HEK293 (cell line): ENCODE results near the gene KANK4.

ENCODE experiments used
- CTCF ChIA-PET: fragments of 350-600 bp; formaldehyde crosslinking; extraction: SDS; loops from one replicate; lab custom pipeline; 2021; ENCODE audit warnings: antibody characterized with exemption; lab: Yijun Ruan, JAX
- POLR2A ChIA-PET: fragments of 300-600 bp; formaldehyde crosslinking; extraction: SDS; loops from one replicate; lab custom pipeline; 2020; ENCODE audit warnings: antibody characterized with exemption, inconsistent platforms; lab: Yijun Ruan, JAX
- H3K27ac ChIP-seq: fragments of 200-500 bp; sonication (Bioruptor generic); 2 replicates; pipeline ENCODE4 v1.5.1; 2014; ENCODE audit warnings: low read depth, low read length, control low read depth, inconsistent platforms; ENCODE audit errors: extremely low read depth
- H3K36me3 ChIP-seq, 2 experiments: fragments of 200-500 bp in 1 of 2; sonication (Bioruptor generic) in 1 of 2; 1 replicate in 1 of 2; 2 replicates in 1 of 2; pipeline ENCODE4 v1.5.1; 2014 to 2017; ENCODE audit warnings: inconsistent platforms in 2 of 2, low read length in 2 of 2; ENCODE audit not compliant: control insufficient read depth in 2 of 2, insufficient read depth in 1 of 2
- H3K4me1 ChIP-seq: fragments of 200-500 bp; sonication (Bioruptor generic); 2 replicates; pipeline ENCODE4 v1.5.1; 2014; ENCODE audit warnings: mild to moderate bottlenecking, low read length, inconsistent platforms; ENCODE audit not compliant: control insufficient read depth, insufficient read depth
- H3K4me3 ChIP-seq: 2 replicates; pipeline ENCODE4 v1.5.1; 2011; ENCODE audit warnings: low read depth, mild to moderate bottlenecking, control low read depth, low read length, moderate library complexity
- H3K9me3 ChIP-seq: fragments of 200-500 bp; sonication (Bioruptor generic); 2 replicates; pipeline ENCODE4 v1.5.1; 2014; ENCODE audit warnings: low read depth, low read length, inconsistent platforms; ENCODE audit not compliant: control insufficient read depth, insufficient read depth
- BCL11B ChIP-seq: fragments of 450-650 bp; formaldehyde crosslinking; IDR thresholded peaks from 2 replicates; pipeline ENCODE4 v1.5.1; 2016; ENCODE audit warnings: low read depth, missing biosample characterization, missing genetic modification characterization
- GLI4 ChIP-seq: fragments of 450-650 bp; formaldehyde crosslinking; IDR thresholded peaks from 2 replicates; pipeline ENCODE4 v1.5.1; 2016; ENCODE audit warnings: missing biosample characterization, missing genetic modification characterization
- KLF7 ChIP-seq: fragments of 450-650 bp; formaldehyde crosslinking; IDR thresholded peaks from 2 replicates; pipeline ENCODE4 v1.5.1; 2016; ENCODE audit warnings: missing biosample characterization, missing genetic modification characterization, borderline replicate concordance
- MEIS1 ChIP-seq: sonication (generic); formaldehyde crosslinking; IDR thresholded peaks from 2 replicates; pipeline ENCODE4 v1.8.1; 2022; ENCODE audit warnings: missing genetic modification reagents, mild to moderate bottlenecking, borderline replicate concordance
- RBAK ChIP-seq: fragments of 450-650 bp; formaldehyde crosslinking; IDR thresholded peaks from 2 replicates; pipeline ENCODE4 v1.5.1; 2016; ENCODE audit warnings: missing biosample characterization, missing genetic modification characterization
- SETDB1 ChIP-seq: IDR thresholded peaks from one replicate; pipeline ENCODE4 v1.6.1; 2017; ENCODE audit warnings: mild to moderate bottlenecking, low read length, moderate library complexity, mixed read lengths; ENCODE audit not compliant: insufficient read length
- TRIM28 ChIP-seq: IDR thresholded peaks from 2 replicates; pipeline ENCODE4 v1.6.1; 2011; ENCODE audit warnings: low read length, control low read depth, borderline replicate concordance
- ZIC2 ChIP-seq: fragments of 450-650 bp; formaldehyde crosslinking; IDR thresholded peaks from 2 replicates; pipeline ENCODE4 v1.5.1; 2016; ENCODE audit warnings: missing biosample characterization, missing genetic modification characterization
- ZNF10 ChIP-seq: fragments of 450-650 bp; formaldehyde crosslinking; IDR thresholded peaks from 2 replicates; pipeline ENCODE4 v1.5.1; 2017; ENCODE audit warnings: missing biosample characterization, missing genetic modification characterization
- ZNF132 ChIP-seq: fragments of 450-650 bp; formaldehyde crosslinking; IDR thresholded peaks from 2 replicates; pipeline ENCODE4 v1.5.1; 2017; ENCODE audit warnings: missing biosample characterization, missing genetic modification characterization, borderline replicate concordance
- ZNF157 ChIP-seq: fragments of 450-650 bp; formaldehyde crosslinking; IDR thresholded peaks from 2 replicates; pipeline ENCODE4 v1.5.1; 2016; ENCODE audit warnings: missing biosample characterization, missing genetic modification characterization
- ZNF280D ChIP-seq: fragments of 450-650 bp; formaldehyde crosslinking; IDR thresholded peaks from 2 replicates; pipeline ENCODE4 v1.5.1; 2016; ENCODE audit warnings: missing biosample characterization, missing genetic modification characterization
- ZNF433 ChIP-seq: fragments of 450-650 bp; formaldehyde crosslinking; IDR thresholded peaks from 2 replicates; pipeline ENCODE4 v1.5.1; 2016; ENCODE audit warnings: missing biosample characterization, missing genetic modification characterization, low read depth
- ZNF501 ChIP-seq: fragments of 450-650 bp; formaldehyde crosslinking; IDR thresholded peaks from 2 replicates; pipeline ENCODE4 v1.5.1; 2016; ENCODE audit warnings: missing biosample characterization, missing genetic modification characterization
- ZNF510 ChIP-seq: fragments of 450-650 bp; formaldehyde crosslinking; IDR thresholded peaks from 2 replicates; pipeline ENCODE4 v1.5.1; 2018; ENCODE audit warnings: mild to moderate bottlenecking, missing genetic modification characterization, missing biosample characterization; ENCODE audit not compliant: insufficient replicate concordance
- ZNF513 ChIP-seq: fragments of 450-650 bp; IDR thresholded peaks from 2 replicates; pipeline ENCODE4 v1.5.1; 2018; ENCODE audit warnings: missing biosample characterization, missing genetic modification characterization
- ZNF548 ChIP-seq: fragments of 450-650 bp; formaldehyde crosslinking; IDR thresholded peaks from 2 replicates; pipeline ENCODE4 v1.5.1; 2016; ENCODE audit warnings: missing biosample characterization, missing genetic modification characterization
- ZNF610 ChIP-seq: fragments of 450-650 bp; formaldehyde crosslinking; IDR thresholded peaks from 2 replicates; pipeline ENCODE4 v1.5.1; 2016; ENCODE audit warnings: missing biosample characterization, missing genetic modification characterization, borderline replicate concordance
- ZNF660 ChIP-seq: fragments of 450-650 bp; IDR thresholded peaks from 2 replicates; pipeline ENCODE4 v1.5.1; 2018; ENCODE audit warnings: missing biosample characterization, mild to moderate bottlenecking, missing genetic modification characterization
- ZNF792 ChIP-seq: fragments of 450-650 bp; formaldehyde crosslinking; IDR thresholded peaks from 2 replicates; pipeline ENCODE4 v1.5.1; 2016; ENCODE audit warnings: missing biosample characterization, missing genetic modification characterization
- ZSCAN30 ChIP-seq: fragments of 450-650 bp; IDR thresholded peaks from 2 replicates; pipeline ENCODE4 v1.5.1; 2018; ENCODE audit warnings: missing biosample characterization, mild to moderate bottlenecking, missing genetic modification characterization, moderate library complexity
- TF ChIP-seq, protein P1 (sequence below): fragments of 450-650 bp; formaldehyde crosslinking; IDR thresholded peaks from 2 replicates; pipeline ENCODE4 v1.5.1; 2017; ENCODE audit warnings: missing biosample characterization, missing genetic modification characterization
- TF ChIP-seq, protein P2 (sequence below): fragments of 450-650 bp; formaldehyde crosslinking; IDR thresholded peaks from 2 replicates; pipeline ENCODE4 v1.5.1; 2016; ENCODE audit warnings: missing biosample characterization, missing genetic modification characterization

Gene KANK4

GRCh38 chr1:62194651-62195544, 124.3 kb downstream of the KANK4 start, which contains the start of gene L1TD1:
L1TD1 (plus strand) TSS chr1:62194849; CDS start chr1:62206629, 11,780 bp downstream.
- no peaks in the 10 kb centered on the region for H3K36me3 ChIP-seq
- CTCF ChIA-PET: no interaction called here
- H3K4me3 ChIP-seq: no peak within 1 kb of the TSS
- TF ChIP-seq SETDB1 (no peak), ZNF501 (tag by site-specific recombination) (no peak), TRIM28 (no peak), ZNF510 (tag by site-specific recombination) (no peak), ZNF548 (tag by site-specific recombination) (no peak)
- no peaks in the 10 kb centered on the region for H3K9me3 ChIP-seq
- POLR2A ChIA-PET: no interaction called here
- no peaks in the 10 kb centered on the region for H3K4me1 ChIP-seq
- H3K27ac ChIP-seq: no peak within 1 kb of the TSS

- no peaks in the 10 kb centered on the region for H3K4me1 ChIP-seq
- no peak overlapping the region for H3K27ac ChIP-seq
- POLR2A ChIA-PET: no interaction called here
- TF ChIP-seq ZNF792 (tag by site-specific recombination) (no peak), MEIS1 (CRISPR knock-in tag) (no peak), ZNF610 (tag by site-specific recombination) (no peak), ZNF660 (tag by site-specific recombination) (no peak), RBAK (tag by site-specific recombination) (no peak)
- no peaks in the 10 kb centered on the region for H3K9me3 ChIP-seq
- no peak overlapping the region for H3K4me3 ChIP-seq
- no peaks in the 10 kb centered on the region for H3K36me3 ChIP-seq
- CTCF ChIA-PET: no interaction called here
Measured at GRCh38 chr1:62188111-62188510, 131.1 kb downstream of the KANK4 start.

DNA sequence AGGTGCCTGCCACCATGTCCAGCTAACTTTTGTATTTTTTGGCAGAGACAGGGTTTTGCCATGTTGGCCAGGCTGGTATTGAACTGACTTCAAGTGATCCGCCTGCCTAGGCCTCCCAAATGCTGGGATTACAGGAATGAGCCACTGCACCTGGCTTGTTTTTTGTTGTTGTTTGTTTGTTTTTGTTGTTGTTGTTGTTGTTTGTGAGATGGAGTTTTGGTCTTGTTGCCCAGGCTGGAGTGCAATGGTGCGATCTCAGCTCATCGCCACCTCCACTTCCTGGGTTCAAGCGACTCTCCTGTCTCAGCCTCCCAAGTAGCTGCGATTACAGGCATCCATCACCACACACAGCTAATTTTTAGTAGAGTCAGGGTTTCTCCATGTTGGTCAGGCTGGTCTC, 131.7 kb downstream of the KANK4 start:
- H3K4me1 ChIP-seq: no peaks in the 10 kb centered on the region
- CTCF ChIA-PET: no interaction called here
- no peaks in the 10 kb centered on the region for H3K36me3 ChIP-seq
- no peak overlapping the region for H3K27ac ChIP-seq
- no peak overlapping the region for H3K4me3 ChIP-seq
- POLR2A ChIA-PET: interaction anchor here (0.7 kb wide), 1 partner anchor 164 kb away, joined by 8 read pairs; no protein-coding TSS in a partner anchor
- H3K9me3 ChIP-seq: no peaks in the 10 kb centered on the region
- no peak for TF ChIP-seq KLF7 (tag by site-specific recombination)
- TF ChIP-seq ZNF513 (tag by site-specific recombination): no peak
- no peak for TF ChIP-seq ZNF280D (tag by site-specific recombination)
- TF ChIP-seq, protein P1, sequence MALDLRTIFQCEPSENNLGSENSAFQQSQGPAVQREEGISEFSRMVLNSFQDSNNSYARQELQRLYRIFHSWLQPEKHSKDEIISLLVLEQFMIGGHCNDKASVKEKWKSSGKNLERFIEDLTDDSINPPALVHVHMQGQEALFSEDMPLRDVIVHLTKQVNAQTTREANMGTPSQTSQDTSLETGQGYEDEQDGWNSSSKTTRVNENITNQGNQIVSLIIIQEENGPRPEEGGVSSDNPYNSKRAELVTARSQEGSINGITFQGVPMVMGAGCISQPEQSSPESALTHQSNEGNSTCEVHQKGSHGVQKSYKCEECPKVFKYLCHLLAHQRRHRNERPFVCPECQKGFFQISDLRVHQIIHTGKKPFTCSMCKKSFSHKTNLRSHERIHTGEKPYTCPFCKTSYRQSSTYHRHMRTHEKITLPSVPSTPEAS (tag by site-specific recombination): no peak
- TF ChIP-seq, protein P2, sequence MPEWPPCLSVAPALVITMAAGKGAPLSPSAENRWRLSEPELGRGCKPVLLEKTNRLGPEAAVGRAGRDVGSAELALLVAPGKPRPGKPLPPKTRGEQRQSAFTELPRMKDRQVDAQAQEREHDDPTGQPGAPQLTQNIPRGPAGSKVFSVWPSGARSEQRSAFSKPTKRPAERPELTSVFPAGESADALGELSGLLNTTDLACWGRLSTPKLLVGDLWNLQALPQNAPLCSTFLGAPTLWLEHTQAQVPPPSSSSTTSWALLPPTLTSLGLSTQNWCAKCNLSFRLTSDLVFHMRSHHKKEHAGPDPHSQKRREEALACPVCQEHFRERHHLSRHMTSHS (tag by site-specific recombination): no peak
- TF ChIP-seq ZNF10 (tag by site-specific recombination): no peak
- TF ChIP-seq BCL11B (tag by site-specific recombination): no peak
- TF ChIP-seq ZSCAN30: no peak
- TF ChIP-seq ZNF157 (tag by site-specific recombination): no peak
- no peak for TF ChIP-seq ZNF132 (tag by site-specific recombination)
- TF ChIP-seq GLI4 (tag by site-specific recombination): no peak
- no peak for TF ChIP-seq ZNF433
- no peak for TF ChIP-seq ZIC2 (tag by site-specific recombination)
